HG03280 (cell line): Measurements from ENCODE around the gene POLN.

Experiments used
- ATAC-seq: cut with Tn5 transposase; IDR thresholded peaks from one replicate; pipeline ENCODE4 v1.9.1; 2021; ENCODE audit warnings: mild to moderate bottlenecking, moderate library complexity; ENCODE audit not compliant: unreplicated experiment

The POLN gene

GRCh38 chr4:2072971-2073807, 168.7 kb downstream of the POLN start:
- ATAC-seq: no peak

DNA sequence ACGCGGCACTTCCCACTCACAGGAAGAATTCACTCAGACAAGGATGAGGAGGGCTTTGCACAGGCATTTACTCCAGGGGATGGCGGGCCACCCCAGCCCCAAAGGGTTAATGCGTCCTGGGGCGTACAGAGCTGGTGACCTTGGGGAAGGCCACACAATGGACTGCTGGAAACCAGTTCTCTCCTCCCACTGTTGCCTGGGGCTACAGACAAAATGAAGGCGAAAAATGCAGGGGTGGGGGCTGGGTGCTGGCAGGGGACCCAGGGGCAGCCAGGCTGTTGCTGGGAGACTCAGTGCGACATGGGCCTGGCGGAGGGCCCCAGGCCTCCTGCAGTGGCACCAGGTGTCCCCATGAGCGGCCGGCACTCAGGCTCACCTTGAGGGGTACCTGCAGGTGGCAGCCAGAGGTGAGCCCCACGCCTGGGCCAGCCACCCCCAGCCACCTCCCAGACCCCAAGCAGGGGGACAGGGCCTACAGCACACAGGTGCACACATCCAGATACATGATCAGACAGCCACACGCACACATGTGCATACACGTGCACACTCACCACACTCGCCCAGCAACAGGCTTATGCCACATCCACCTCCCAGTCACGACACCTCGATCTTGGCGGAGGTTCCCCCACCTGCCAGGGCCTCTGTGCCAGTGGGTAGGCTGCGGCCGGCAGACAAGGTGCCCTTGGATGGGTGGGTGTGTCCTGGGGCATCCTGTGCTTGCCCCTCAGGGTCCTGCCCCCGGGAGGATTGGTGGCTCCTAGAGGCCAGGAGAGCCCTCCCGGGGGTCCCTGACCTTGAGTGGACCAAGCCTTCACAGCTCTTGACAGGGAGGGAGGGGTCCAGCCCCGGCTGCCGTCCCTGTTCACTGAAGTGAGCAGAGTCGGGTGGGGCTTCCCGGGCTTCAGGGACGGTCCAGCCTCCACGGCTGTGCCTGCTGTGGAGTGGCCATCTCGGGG, 169.7 kb downstream of the POLN start:
- ATAC-seq: no peak

DNA sequence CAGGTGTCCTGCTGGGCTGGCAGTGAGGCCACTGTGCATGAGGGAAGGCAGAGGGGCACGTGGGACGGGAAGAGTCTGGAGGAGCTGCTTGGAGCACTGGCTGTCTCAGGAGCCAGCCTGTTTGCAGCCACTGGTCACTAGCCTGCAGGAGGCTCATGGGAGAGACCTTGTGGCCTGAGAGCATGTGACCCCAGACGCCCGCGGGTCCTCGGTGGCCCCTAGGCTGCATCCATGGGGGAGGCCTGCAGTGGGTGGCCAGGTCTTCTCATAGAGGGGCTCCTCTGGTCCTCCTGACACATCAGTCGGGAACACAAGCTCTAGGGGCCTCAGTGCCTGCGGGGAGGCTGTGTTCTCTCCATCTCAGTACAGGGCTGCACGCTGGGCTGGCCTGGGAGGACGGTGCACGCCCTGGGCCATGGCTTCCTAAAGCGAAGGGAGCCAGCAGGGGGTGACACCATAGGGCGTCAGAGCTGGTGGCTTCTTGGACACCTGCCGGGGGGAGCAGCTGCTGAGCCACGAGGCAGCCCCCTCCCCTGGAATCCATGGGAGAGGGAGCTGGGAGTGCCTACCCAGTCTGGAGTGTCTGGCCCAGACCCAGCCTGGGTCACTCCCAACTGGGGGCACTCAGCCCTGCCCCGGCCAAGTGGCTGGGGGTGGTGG, 170.5 kb downstream of the POLN start:
- ATAC-seq: no peak

DNA sequence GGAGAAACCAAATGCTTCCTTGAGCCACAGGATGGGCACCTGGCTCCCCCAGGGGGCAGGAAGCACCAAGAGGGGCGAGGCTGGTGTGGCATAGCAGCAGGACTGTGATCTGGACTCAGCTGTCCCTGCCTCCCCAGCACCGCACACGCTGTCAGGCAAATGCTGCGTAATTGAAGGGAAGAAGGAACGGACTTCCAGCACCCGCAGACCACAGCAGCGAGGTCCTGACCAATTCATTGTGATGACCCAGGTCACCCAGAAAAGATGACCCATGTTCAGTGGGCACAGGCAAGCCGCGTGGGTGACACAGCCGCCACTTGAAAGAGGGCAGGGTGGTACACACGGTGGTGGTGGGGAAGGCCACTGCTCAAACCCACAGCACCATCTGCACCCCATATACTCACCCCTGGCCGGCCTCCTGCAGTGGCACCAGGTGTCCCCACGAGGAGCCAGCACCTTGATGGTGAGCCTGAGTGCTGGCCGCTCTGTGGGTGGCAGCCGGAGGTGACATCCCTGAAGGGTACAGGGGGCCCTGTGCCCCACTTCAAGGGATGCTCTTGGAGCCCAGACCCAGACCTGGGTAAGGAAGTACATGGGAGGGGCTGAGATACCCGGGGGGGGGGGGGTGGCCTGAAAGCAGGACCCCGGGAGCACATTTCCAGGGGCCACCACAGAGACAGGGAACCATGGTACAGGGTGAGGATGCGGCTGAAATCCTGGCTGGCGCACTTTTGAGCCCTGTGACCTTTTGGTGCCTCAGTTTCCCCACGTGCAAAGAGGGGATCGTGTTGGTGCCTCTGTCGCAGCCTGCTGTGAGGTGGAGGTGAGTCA, 171.3 kb downstream of the POLN start:
- no peak for ATAC-seq

DNA sequence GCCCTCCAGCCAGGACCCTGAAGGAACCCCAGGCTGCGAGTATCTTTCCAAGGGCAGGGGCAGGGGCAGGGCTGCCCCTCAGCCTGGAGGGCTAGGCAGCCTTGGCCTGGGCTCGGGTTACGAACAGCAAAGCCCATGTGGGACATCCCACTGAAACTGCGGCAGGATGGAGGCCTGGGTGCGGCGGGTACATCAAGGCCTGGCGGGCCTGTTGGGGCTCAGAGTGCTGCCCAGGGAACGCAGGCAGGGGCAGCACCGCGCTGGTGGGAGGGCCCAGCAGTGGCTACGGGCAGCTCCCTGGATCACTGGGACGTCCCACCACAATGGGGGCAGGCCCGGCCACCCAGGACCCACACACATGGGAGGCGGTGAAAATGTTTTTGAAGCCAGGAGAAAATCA, 171.9 kb downstream of the POLN start:
- ATAC-seq: no peak

GRCh38 chr4:2069161-2069971, 172.6 kb downstream of the POLN start:
- ATAC-seq: no peak

GRCh38 chr4:2068566-2068965, 173.4 kb downstream of the POLN start:
- no peak for ATAC-seq

GRCh38 chr4:2068198-2068470, 173.8 kb downstream of the POLN start:
- no peak for ATAC-seq

DNA sequence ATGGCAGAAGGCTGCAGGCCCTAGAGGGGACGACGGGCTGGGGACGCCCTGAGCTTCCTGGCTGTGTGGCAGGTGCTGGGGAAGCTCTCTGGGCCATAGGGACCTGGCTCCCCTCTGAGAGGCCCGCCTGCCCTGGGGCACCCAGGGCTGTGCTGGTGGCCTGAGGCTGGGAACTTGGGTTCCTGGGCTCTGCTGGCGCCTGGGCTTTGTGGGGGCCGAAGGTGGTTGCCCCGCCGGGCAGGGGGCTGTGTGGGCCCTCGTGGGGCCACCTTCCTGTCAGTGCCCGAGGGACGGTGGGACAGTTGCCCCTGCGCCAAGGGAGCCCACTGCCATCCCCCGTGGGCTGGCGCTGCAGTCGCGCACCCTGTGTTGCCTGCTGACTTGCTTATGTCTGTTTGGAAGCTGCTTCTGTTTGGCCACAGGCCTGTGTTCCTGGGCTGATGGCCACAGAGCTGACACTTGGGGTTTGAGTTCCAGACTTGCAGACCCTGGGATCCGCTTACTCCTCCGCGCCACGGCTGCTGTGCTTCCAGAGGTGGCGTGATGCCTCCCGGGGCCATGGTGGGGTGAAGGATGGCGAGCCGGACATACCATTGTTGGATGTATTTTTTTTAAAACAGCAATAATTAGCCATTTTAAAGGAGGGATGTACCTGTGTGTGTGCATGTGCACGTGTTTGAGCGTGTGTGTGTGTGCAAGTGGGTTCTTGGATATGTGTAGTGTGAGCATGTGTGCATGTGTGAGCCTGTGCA, 174.3 kb downstream of the POLN start:
- no peak for ATAC-seq

GRCh38 chr4:2066571-2067445, 175.1 kb downstream of the POLN start:
- no peak for ATAC-seq

- no peak for ATAC-seq
Measured at GRCh38 chr4:2066011-2066551, 175.8 kb downstream of the POLN start.

DNA sequence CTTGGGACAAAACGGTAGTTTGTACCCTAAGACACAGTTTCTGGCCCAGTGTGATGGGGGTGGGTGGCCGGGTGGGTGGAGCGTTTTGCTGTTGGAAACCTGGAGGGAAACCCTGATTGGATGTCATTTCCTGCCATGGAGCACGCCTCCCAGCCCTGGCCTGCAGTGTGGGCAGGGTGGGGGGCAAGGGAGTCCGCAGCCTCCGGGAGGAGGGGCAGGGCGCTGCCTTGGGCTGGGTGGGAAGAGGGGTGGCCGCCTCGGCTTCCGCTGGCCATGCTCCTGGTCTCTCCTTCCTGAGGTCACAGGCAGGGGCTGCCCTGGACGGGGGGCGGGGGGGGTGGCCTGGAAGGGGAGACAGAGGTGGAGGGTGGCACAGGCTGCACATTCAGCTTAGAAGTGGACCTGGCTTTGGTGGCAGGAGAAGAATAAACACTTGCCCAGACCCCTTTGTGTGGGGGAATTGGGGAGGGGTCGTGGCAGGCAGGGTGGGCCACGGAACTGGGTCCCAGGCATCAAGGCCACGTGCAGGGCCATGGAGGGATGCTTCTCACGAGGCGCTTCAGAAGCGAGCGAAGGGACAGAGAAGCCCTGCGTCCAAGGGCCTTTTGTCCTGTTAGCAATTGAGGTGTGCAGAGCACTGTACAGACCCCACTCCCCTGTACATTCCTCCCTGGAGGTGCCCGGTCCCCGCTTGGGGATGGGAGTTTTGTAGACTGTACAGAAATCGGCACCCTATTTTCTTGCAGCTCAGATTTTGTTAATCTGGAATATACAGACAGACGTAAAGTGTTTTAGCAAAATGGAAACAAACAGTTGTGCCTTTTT, 176.6 kb downstream of the POLN start:
- ATAC-seq: no peak

DNA sequence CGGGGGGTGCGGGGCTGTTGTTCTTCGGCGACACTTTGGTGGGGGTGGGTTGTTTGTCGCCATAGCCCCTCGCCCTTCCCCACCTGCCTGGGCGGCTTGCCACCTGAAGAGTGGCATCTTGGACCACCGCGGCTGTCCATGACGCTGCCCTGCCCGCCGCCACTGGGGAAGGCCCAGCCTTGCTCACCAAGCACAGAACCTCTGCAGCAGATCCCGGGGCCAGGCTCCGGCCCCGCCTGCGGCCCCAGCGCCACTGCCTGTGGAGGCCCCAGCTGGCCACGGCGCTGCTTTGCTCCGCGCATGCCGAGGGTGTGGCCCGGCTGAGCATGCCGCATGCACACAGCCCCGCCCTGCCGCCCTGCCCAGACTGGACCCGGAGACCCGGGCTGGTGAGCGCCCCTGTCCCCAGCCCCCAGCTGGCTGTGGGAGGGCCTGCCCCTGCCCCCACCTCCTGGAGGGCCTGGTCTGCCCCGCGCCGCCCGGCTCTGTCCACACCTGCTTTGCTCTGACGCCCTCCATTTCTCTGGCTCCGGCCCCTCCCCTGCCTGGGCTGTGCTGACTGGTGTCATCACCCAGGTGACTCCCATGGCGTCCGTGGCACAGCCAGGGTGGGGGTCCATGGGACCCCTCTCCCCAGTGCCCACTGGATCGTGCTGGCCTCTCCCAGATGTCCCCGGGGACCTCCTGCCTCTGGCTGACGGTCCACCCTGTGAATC, 177.5 kb downstream of the POLN start:
- ATAC-seq: no peak

- ATAC-seq: no peak
Measured at GRCh38 chr4:2063557-2064275, 178.2 kb downstream of the POLN start.

GRCh38 chr4:2062808-2063524, 179.0 kb downstream of the POLN start:
- no peak for ATAC-seq
